A549 (cell line): Measurements from ENCODE around the gene FAM25C. TPM values are rescaled to one million over a fixed set of nuclear protein-coding genes. Genes with fewer than 3 reads are reported as not detected.
A peak's percentile ranks its signal among the peaks of the same experiment; 100 is the strongest.
"Not testable (repeated sequence)": the region's sequence is repeated elsewhere in the genome, so short reads cannot be mapped to it uniquely, and the experiment has no call there.

Experiments
- ATAC-seq, 2 experiments: fragments of 200-7000 bp in 1 of 2; fragments of >200 bp in 1 of 2; cut with Nextera tagmentation in 1 of 2; cut with Tn5 transposase in 1 of 2; 3 replicates each; pipeline versions ENCODE4 v1.8.0 to v1.9.1; 2018 to 2020; ENCODE audit warnings: mild to moderate bottlenecking in 1 of 2, moderate library complexity in 1 of 2
- CTCF ChIA-PET: fragments of 300-600 bp; sonication (Branson Sonifier 250); formaldehyde crosslinking; extraction: SDS; loops from one replicate; lab custom pipeline; 2021; ENCODE audit warnings: antibody characterized with exemption, inconsistent platforms; lab: Yijun Ruan, JAX
- POLR2A ChIA-PET: fragments of 350-600 bp; formaldehyde crosslinking; extraction: SDS; loops from one replicate; lab custom pipeline; 2021; ENCODE audit warnings: antibody characterized with exemption, inconsistent platforms; lab: Yijun Ruan, JAX
- DNase-seq, 2 experiments: peaks; one replicate each; pipeline versions ENCODE4 v3.0.0 to v3.0.0-alpha.2; 2011 to 2016; ENCODE audit warnings: low read depth in 1 of 2, low spot score in 1 of 2
- FAIRE-seq: peaks from 2 replicates; lab custom pipeline; 2011; peaks lifted over from hg19 to GRCh38; lab: Jason Lieb, UNC
- H3K27ac ChIP-seq, 2 experiments: fragments of >200 bp; sonication (Bioruptor Twin); formaldehyde crosslinking; 3 replicates each; pipeline ENCODE4 v1.5.1; 2016 to 2017
- H3K4me1 ChIP-seq: fragments of >200 bp; sonication (Bioruptor Twin); formaldehyde crosslinking; 3 replicates; pipeline ENCODE4 v1.6.1; 2016
- H3K4me2 ChIP-seq: fragments of >200 bp; sonication (Bioruptor Twin); formaldehyde crosslinking; 3 replicates; pipeline ENCODE4 v1.6.1; 2016
- H3K4me3 ChIP-seq: fragments of >200 bp; sonication (Bioruptor Twin); formaldehyde crosslinking; 3 replicates; pipeline ENCODE4 v1.5.1; 2016
- H3K9me3 ChIP-seq: fragments of >200 bp; sonication (Bioruptor Twin); formaldehyde crosslinking; 3 replicates; pipeline ENCODE4 v1.6.1; 2016
- WGBS: methylation state at CpG from one replicate; pipeline ENCODE4 v1.1.6; 2017; ENCODE audit errors: missing lambda C conversion rate; 5-methylcytosine and 5-hydroxymethylcytosine counted together
- polyA plus RNA-seq, 4 experiments: library from polyadenylated mRNA; depleted of rRNA in 3 of 4; stranded (reverse); fragments of >200 nt; fragmentation: RNase III in 1 of 4; extraction: RNeasy Plus Mini Kit Qiagen cat#74134 plus additional on column Dnase treatment in 1 of 4; gene quantifications; 2 replicates in 3 of 4; 3 replicates in 1 of 4; pipeline ENCODE4 v1.2.3, GENCODE V29; 2011 to 2017
- small RNA-seq, 6 experiments: library from RNA; depleted of rRNA; stranded (forward); fragments of <200 nt; gene quantifications; one replicate each; pipeline ENCODE3, GENCODE V24; 2012

The FAM25C gene
- polyA plus RNA-seq, 2 of the 4 experiments (the other 2 are of a cell fraction): 0.59 to 0.70 TPM

DNA sequence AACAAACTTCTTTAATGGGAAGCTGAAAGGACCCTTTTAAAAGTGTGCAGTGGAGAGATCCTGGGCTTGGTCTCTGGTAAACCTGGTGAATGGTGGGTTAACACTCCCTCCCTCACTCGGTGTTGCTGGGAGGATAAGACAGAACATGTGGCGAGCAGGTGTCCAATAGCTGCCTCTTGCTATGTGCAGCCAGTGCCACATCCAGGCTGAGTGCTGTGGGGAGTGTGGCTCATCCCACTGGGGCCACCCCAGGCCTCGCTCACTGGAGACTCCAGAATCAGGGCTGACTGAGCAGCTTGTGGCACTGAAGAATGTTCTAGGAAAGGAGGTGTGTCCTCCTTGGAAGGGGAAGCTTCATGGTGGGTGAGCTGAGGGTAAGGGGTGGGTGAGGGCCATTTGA lies 29.5 kb downstream of the FAM25C start:
- not testable (repeated sequence) for FAIRE-seq
- WGBS: 93% methylated on average over 3 of the region's 3 CpGs

DNA sequence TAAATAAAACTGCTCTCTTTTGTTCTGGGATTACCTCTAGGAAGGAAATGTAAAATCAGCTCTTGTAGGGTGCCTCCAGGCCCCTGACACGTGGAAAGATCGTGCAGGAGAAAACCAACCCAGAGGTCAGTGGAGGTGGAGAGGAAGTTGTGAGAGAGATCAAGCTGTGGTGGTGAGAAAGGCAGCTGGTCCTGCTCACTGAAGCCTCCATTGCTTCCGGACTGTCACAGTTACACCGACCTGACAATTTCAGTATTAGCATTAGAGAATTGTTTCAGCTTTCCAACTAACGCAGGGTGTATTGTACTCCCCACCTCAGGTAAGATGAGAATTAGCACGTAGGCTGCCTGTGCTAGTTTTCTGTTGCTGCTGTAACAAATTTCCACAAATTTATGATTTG lies 30.6 kb downstream of the FAM25C start:
- CTCF ChIA-PET, H3K27ac ChIP-seq, H3K4me1 ChIP-seq, H3K4me3 ChIP-seq, DNase-seq, H3K9me3 ChIP-seq, H3K4me2 ChIP-seq, ATAC-seq, FAIRE-seq, POLR2A ChIA-PET: not testable (repeated sequence)
- WGBS: 95% methylated on average over 6 of the region's 6 CpGs

More for the DNA sequence above, 29.5 kb downstream of the FAM25C start:
- H3K4me1 ChIP-seq, POLR2A ChIA-PET, H3K4me2 ChIP-seq, H3K9me3 ChIP-seq, H3K4me3 ChIP-seq, DNase-seq: not testable (repeated sequence)
- CTCF ChIA-PET: interaction anchor here (0.8 kb wide), 1 partner anchor 1425 kb away, joined by 3 read pairs; no protein-coding TSS in a partner anchor
- ATAC-seq: peak; percentile 12 to 39; a peak in 4 of 6 replicates
- peak overlapping the region in 1 of 2 experiments; percentile 42; a peak in 1 of 6 replicates for H3K27ac ChIP-seq

DNA sequence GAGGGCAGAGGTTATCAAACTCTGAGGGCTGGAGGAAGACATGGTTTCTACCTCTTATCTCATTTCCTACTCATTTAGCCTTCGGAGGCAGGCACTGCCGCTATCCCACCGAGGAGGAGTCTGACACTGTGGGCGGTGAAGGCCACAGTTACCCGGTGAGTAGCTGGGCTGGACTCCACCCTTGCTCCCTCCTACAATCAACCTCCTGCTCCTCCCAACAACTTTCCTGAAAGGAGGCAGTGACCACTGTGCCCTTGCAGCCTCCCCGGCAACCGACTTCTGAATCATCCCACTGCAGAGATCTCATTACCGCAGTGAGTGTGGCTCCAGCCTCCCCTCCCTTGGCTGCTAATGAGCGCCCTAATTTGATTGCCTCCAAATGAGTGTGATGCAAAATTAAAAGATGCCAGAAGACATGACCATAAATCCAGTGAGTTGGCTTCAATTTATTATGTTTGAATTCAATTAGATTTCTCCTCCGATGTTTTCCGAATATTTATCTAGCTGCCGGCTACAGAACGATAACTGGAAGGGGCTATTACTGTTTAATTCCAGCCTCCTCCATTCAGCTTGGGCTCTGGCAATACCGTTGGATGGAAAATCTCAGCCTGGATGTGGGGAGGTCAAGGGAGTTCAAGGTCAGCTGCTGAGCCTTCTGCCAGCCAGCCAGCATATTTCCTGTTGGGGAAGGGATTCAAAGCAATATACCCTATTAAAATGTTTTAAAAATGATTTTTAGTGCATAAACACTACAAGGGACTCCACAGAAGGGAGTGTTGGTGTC lies 35.1 kb downstream of the FAM25C start:
- ATAC-seq: peak; percentile 7 to 9; a peak in 2 of 6 replicates
- POLR2A ChIA-PET, H3K4me1 ChIP-seq, H3K27ac ChIP-seq, CTCF ChIA-PET, H3K4me3 ChIP-seq, H3K9me3 ChIP-seq, FAIRE-seq, H3K4me2 ChIP-seq, DNase-seq: not testable (repeated sequence)
- 60% methylated on average over 1 of the region's 14 CpGs for WGBS

DNA sequence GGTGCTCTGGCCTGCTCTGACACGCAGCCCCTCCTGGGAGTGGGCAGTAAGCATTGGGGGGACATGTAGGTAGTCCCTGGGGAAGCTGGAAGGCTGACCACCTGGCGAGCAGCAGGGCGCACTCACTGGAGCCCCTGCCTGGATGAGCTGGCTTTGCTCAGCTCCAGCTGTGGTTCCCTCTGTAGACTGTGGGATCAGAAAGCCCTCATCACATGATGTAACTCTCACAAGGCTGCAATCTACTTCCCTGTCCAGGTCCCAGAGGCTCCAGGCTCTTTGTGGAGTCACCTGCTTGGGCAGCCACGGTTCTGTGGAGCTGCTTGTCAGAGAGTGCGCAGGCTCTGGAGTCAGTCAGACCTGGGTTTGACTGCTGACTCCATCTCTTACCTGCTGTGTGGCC lies 36.8 kb downstream of the FAM25C start:
- peak; percentile 18 to 30; a peak in 5 of 6 replicates for ATAC-seq
- POLR2A ChIA-PET, H3K9me3 ChIP-seq, FAIRE-seq, H3K27ac ChIP-seq, DNase-seq, H3K4me3 ChIP-seq, CTCF ChIA-PET, H3K4me2 ChIP-seq, H3K4me1 ChIP-seq: not testable (repeated sequence)
- WGBS: no CpG with 5 or more reads among the region's 5 CpGs

DNA sequence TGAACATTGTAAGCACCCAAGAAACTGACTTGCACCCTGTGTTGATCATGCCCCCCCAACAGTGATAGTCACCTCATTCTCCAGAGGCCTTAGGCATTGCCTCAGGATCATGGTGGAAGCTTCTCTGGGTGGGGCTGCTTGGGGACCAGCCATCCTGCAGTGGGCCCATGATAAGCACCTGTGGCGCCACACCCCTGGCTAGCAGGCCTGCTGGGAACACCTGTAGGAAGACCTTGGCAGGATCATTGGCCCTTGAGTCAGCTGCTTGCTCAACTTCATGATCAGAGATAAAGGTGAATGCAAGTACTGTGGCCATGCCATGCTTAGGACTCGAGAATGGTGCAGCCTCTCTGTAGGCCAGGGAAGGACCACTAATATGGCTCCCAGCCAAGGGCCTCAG lies 38.9 kb downstream of the FAM25C start:
- H3K4me1 ChIP-seq, CTCF ChIA-PET, H3K4me2 ChIP-seq, FAIRE-seq, DNase-seq, POLR2A ChIA-PET, ATAC-seq, H3K9me3 ChIP-seq, H3K27ac ChIP-seq, H3K4me3 ChIP-seq: not testable (repeated sequence)
- WGBS: no CpG with 5 or more reads among the region's 2 CpGs

DNA sequence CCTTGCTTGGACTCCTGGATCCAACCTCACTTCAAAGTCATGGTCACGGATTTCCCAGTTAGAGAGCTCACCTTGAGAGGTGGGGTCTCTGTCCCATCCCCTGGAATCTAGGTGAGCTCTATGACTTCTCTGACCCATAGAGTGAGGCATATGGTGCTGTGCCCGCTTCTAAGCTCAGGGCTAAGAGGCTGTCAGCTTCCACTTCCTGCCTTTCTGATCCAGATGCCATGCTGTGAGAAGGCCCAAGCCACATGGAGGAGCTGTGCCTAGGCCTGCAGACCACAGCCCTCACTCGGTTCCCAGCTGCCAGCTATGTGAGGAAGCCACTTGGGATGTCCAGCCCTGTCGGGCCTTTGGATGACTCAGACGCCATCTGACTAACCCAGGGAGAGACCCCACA lies 39.9 kb downstream of the FAM25C start:
- POLR2A ChIA-PET, H3K9me3 ChIP-seq, H3K4me3 ChIP-seq, H3K4me1 ChIP-seq, FAIRE-seq, H3K27ac ChIP-seq, DNase-seq, CTCF ChIA-PET, H3K4me2 ChIP-seq: not testable (repeated sequence)
- WGBS: 92% methylated on average over 2 of the region's 5 CpGs
- ATAC-seq: peak in 1 of 2 experiments; percentile 23; a peak in 2 of 6 replicates

DNA sequence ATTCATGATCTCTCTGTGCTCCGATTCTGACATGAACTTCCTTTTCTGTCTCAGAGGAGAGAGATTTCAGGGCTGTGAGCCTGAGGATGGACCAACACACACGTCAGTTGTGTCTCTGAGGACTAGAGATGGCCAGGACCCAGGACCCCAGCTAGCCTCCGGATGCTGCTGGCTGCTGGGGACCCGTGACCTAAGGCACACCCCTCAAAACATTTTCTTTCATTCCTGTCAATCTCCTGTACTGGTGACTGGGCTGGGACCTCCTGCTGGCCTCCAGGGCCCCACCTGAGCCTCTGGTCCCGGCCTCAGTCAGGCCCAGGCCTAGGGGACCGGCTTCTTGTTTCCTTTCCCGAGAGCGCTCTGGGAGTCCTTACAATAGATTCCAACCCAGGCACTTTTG lies 42.4 kb downstream of the FAM25C start:
- H3K9me3 ChIP-seq, DNase-seq, H3K4me1 ChIP-seq, H3K27ac ChIP-seq, CTCF ChIA-PET, H3K4me2 ChIP-seq, H3K4me3 ChIP-seq, ATAC-seq, POLR2A ChIA-PET, FAIRE-seq: not testable (repeated sequence)
- WGBS: 94% methylated on average over 6 of the region's 8 CpGs

DNA sequence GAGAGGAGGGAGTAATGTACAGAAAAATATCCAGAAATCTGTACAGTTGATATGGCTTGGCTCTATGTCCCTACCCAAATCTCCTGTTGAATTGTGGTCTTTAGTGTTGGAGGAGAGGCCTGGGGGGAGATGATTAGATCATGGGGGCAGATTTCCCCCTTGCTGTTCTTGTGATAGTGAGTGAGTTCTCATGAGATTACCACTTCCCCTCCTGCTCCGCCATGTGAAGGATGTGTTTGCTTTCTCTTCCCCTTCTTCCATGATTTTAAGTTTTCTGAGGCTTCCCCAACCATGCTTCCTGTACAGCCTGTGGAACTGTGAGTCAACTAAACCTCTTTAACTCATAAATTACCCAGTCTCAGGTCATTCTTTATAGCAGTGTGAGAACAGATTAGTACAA lies 52.2 kb downstream of the FAM25C start:
- FAIRE-seq, H3K4me1 ChIP-seq, POLR2A ChIA-PET, DNase-seq, H3K9me3 ChIP-seq, ATAC-seq, CTCF ChIA-PET, H3K4me2 ChIP-seq, H3K27ac ChIP-seq, H3K4me3 ChIP-seq: not testable (repeated sequence)
- WGBS: 96% methylated on average over 1 of the region's 1 CpG

Small RNAs within 50 kb of the gene (small RNA-seq; reads per million reads assigned to genes)
- gene RNA5SP315: 0 reads per million in 6 experiments

Other genes starting within 250 kb of the FAM25C start
- gene SYT15B, start 236.2 kb downstream of the FAM25C start, polyA plus RNA-seq (2011; rRNA removed): 2.0 and 2.7 TPM in 2 replicates
- gene SYT15B, start 236.2 kb downstream of the FAM25C start, polyA plus RNA-seq (2017; fragmentation: RNase III; extraction: RNeasy Plus Mini Kit Qiagen cat#74134 plus additional on column Dnase treatment): 1.9 to 2.1 TPM (median 2.0 TPM) in 3 replicates
- gene NPY4R2, start 81.1 kb downstream of the FAM25C start, polyA plus RNA-seq (2011; rRNA removed): 30.0 and 36.4 TPM in 2 replicates
- 31.1 to 37.8 TPM (median 33.1 TPM) in 3 replicates for gene NPY4R2, start 81.1 kb downstream of the FAM25C start, polyA plus RNA-seq (2017; fragmentation: RNase III; extraction: RNeasy Plus Mini Kit Qiagen cat#74134 plus additional on column Dnase treatment)